ENCODE results near the gene HSPH1.
"Not testable (repeated sequence)": the region's sequence is repeated elsewhere in the genome, so short reads cannot be mapped to it uniquely, and the experiment has no call there.

The HSPH1 gene

DNA sequence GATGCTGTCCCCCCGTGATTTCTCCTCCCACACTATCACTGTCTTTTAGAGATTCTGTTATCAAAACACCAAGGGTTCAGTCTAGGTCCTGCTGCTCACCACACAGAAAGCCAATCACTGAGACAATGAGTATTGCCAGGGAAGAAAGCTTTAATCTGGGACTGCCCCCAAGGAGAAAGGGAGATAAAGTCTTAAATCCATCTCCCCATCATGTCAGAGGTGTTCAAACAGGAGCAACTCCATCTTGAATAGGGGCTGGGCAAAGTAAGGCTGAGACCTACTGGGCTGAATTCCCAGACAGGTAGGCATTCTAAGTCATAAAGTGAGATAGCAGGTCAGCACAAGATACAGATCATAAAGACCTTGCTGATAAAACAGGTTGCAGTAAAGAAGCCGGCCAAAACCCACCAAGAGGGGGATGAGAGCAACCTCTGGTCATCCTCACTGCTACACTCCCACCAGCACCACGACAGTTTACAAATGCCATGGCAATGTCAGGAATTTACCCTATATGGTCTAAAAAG, 63.7 kb downstream of the HSPH1 start:
- H3K4me3 ChIP-seq (ENCODE audit: low read depth, low read length) = not testable (repeated sequence)

DNA sequence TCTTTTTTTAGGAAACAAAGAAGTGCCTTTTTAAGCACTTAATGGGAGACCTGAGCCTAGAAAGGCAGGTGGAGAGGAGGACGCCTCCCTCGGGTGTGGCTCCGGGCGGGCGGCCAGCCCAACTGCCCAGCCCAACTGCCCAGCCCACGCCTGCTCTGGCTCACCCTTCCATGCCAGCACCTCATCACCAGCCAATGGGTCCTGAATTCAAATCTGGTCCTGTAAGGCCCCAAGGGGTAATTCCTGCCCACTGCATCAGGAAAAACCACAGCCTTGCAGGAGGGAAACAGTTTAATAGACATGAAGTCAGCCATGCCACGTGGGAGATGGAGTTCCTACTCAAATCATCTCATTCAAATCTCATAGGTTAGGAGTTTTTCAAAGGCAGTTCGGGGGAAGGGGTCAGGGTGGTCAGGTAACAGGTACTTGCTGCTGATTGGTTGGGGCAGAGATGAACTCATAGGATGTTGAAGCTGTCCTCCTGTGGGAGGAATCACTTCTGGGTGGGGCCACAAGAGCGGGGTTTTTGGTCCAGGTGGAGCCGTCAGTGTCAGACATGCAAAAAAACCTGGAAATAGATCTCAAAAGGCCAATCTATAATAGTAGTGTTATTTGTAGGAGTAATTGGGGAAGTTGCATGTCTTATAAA, 64.9 kb downstream of the HSPH1 start:
- H3K4me3 ChIP-seq (ENCODE audit: low read depth, low read length) = no peak overlapping the region

DNA sequence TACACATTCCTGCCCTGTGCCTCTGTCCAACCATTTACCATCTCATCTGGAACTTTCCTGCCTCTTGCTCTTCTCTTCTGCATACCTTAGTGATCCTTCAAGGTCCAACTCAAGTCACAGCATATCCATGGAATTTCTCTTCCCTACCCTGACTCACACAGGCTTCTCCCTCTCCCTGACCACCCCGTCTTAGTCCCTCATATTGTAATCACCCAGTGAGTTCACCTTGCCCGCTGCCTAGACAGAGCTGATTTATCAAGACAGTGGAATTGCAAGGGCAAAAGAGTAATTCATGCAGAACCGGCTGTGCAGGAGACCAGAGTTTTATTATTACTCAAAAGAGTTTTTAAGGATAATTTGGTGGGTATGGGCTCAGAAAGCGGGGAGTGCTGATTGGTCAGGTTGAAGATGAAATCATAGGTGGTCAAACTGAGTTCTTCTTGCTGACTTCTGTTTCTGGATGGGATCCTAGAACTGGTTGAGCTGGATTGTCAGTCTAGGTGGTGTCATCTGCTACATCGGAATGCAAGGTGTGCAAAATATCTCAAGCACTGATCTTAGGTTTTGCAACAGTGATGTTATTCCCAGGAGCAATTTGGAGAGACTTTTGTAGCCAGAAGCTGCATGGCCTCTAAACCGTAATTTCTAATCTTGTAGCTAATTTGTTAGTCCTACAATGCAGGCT, 67.2 kb downstream of the HSPH1 start:
- H3K4me3 ChIP-seq (ENCODE audit: low read depth, low read length) = no peak overlapping the region

DNA sequence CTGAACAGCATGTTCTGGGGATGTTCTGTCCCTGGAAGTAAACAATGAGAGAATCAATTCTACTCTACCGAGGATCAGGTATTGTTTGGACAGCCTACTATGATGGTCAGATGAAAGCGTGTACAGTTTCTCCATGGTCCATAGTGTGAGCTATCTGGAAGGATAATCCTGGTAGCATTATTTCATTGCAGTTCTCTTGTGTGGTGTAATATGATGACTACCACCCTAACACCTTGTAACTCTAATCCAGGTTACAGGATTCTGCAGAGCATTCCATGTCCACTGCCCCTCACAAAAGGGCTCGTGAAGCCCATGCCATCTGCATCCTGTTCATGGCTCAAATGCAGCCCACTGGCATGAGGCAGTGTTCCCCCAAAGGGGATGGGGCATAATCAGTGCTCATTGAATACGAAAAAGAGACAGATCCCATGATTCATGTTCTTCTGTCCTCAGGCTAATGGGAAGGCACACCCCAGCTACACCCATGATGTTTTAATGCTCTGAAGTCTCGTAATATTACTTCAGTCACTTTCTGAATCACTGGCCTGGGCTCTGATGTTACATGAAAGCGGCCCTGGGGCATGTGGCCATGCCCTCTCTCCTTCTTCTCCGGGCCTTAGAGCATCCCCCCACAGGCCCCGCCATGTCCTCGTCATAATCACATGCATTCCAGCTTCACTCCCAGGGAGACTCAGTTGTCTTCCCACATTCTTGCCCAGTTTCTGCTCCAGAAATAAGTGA, 68.4 kb downstream of the HSPH1 start:
- H3K4me3 ChIP-seq (ENCODE audit: low read depth, low read length) = no peak overlapping the region

DNA sequence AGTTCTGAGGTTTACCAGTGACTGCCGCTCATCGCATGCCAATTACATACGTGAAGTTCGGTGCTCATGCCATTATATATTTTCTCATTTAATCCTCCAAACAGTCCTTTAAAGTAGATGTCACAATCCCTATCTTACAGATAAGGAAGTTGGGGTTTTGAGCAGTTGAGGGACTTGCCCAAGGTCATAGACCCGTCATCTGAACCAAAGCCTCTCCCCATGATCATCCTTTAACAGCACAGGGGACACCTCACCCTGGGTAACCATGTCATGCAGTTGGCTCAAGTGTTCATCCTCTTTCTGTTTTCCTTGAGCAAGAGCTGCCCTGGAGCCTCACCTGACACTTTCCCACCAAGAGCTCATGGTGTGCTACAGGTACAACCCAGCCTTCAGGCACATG, 69.1 kb downstream of the HSPH1 start:
- no peak overlapping the region for H3K4me3 ChIP-seq (ENCODE audit: low read depth, low read length)

DNA sequence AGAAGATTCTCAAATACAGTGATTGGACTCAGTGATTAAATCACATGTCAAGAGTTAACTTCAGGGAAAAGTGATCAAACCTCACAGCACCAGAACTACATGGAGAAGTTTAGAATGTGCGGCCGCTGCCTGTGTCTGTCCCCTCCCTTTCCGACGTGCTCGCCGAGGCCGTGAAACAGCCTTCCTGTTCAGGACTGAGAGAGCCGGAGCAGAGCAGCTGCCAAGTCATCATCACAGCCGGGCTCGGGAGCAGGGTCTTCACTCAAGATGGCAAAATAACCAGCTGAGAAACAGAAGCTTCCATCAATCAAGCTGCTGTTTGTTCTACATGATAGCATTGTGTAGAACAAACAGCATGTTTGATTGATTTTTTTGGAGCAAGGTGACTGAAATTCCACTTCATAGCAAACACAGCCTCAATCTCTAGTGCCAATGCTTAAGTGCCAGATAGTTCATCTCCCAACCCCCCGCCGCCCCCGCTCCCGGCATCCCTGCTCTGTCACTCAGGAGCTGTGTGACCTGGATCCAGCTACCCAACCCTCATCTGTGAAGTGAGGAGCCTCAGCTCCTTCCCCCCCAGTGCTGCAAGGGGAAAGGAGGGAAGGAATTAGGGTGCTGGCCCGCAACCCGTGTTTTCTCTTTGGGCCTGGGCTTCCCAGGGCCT, 70.6 kb downstream of the HSPH1 start:
- no peak overlapping the region for H3K4me3 ChIP-seq (ENCODE audit: low read depth, low read length)

DNA sequence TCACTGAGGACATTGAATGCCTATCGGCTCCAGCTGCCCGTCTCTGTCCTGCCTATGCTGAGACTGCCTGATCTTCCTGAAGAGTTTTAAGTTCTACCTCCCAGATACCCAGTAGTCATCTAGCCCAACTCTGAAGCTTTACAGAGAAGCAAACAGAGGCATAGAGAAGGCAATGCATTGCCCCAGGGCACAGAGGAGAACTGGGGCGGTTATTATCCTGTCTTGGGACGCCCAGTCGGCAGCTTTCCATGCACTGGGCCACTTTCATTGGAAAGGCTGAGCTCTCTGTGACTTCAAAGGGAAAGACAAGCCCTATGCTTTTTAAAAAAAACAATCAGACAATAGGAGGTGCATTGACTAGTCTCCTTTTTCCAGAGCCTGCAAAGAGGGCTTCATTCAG, 71.6 kb downstream of the HSPH1 start:
- H3K4me3 ChIP-seq (ENCODE audit: low read depth, low read length) = no peak overlapping the region

DNA sequence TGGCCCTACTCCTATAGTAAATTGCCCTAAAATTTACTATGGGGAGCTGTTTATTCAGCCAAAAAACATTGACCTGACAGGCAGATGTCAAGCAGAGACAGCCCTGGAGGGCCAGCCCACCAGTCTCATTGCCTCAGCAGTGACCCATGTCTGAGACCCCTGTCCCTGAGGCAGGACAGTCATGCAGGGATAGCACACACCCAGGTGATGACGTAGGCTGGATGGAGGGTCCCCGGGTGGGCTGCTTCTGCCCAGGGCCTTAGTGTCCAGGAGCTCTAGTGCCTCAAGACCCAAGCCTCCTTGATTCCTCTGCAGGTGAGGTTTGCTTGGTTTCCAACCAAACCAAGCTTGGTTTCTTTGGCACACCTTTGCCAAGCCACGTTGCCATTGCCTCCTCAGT, 72.1 kb downstream of the HSPH1 start:
- H3K4me3 ChIP-seq (ENCODE audit: low read depth, low read length) = no peak overlapping the region

DNA sequence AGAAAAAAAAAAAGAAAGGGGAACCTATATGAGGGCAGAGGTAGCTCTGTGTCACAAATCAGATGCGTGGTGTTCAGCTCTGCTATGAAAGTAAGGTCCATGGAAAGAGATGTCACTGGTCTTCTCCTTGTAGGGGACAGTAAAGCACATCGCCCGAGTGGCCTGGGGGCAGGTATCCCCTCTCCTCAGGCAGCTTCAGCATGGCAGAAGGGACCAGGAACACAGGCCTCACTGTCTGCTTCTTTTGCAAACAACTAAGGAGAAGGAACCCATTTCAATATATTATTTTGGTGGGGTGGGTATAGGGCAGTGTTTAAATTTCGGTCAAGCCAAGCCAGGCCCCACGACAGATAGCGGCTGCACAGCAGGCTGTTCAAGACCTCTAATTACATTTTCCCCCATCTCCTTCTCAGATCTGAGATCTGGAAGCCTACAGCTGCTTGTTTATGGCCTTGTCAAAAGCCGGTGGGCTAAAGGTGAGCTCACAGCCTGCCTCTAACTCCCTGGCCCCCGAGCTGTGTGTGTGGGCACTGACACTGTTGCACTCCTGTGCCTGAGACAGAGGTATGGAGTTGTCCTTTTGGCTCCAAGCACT, 72.8 kb downstream of the HSPH1 start:
- no peak overlapping the region for H3K4me3 ChIP-seq (ENCODE audit: low read depth, low read length)
